CD4-positive, alpha-beta T cell treated with Interleukin-1 beta for 1 hour (primary cell): Measurements from ENCODE around the gene TMEM220.
A peak's percentile ranks its signal among the peaks of the same experiment; 100 is the strongest.
"Not testable (repeated sequence)": the region's sequence is repeated elsewhere in the genome, so short reads cannot be mapped to it uniquely, and the experiment has no call there.

Experiments
- DNase-seq, 2 donors: peaks; one replicate each; pipeline ENCODE4 v3.0.0-alpha.2; 2020 to 2022

TMEM220 gene

GRCh38 chr17:10725262-10725661 lies 4.6 kb downstream of the TMEM220 start:
- DNase-seq: no peak

DNA sequence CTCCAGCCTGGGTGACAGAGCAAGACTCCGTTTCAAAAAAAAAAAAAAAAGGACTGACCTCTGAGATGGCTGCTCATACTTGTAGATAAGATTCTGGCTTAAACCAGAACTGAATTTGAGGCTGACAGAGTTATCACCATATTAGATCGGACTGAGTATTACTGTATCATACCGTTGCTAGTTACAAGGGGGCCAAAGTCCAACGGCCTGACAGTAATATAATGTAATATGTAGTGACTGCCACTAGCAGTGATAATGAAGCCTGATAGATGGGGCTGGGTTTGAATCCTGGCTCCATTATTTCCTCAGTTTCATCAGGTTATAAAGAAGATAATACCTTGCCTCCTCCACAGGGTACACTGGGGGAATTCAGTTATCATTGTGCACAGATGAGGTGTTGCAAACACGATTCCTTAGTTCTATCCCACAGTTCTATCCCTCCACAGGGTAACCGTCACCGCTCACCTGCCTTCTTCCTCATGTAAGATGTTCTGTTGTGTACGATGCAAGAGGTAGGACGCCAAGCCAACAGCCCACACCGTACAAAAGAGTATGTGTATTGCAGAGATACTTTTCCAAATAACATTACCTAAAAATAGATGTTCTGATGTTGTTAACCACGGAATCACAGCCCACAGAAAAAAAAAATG lies 5.2 kb downstream of the TMEM220 start:
- no peak for DNase-seq

DNA sequence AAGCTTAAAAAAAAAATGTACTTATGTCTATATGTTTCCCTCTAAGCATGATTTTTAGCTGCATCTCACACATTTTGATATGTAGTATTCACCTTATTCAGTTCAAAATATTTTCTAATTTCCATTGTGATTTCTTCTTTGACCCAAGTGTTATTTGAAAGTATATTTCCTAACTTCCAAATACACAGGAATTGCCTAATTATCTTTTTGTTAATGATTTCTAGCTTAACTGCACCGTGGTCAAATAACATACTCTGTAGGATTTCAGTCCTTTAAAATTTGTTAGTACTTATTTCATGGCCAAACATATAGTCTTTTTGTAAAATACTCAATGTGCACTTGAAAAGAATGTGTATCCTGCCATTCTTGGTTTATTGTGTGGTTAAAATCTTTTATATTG lies 11.3 kb downstream of the TMEM220 start:
- no peak for DNase-seq

- DNase-seq: no peak
Measured at GRCh38 chr17:10716218-10716617, 13.6 kb downstream of the TMEM220 start.

GRCh38 chr17:10713318-10713717 lies 16.5 kb downstream of the TMEM220 start:
- no peak for DNase-seq

- DNase-seq: no peak
Measured at GRCh38 chr17:10705727-10706126, 24.1 kb downstream of the TMEM220 start.

DNA sequence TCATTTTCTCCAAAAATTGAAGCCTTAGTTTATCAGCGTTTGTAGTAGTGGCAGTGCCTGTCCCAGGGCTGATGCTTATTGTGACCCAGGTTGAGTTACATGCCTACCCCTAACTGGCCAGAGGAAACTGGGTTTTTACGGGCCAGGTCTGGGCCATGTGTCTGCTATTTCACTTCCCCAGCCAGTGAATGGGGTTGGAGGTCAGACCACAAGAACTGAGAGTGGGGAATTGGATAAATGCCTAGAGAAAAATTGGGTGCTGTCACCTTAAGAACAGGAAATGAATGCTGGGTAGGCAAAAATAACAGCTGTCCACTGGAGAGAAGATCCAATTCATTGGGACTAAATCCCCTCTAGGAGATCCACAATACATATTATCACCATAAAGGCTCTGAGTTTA lies 27.2 kb downstream of the TMEM220 start:
- no peak for DNase-seq

- DNase-seq: peak; percentile 14 to 44
Measured at GRCh38 chr17:10699856-10700255, 30.0 kb downstream of the TMEM220 start.

DNA sequence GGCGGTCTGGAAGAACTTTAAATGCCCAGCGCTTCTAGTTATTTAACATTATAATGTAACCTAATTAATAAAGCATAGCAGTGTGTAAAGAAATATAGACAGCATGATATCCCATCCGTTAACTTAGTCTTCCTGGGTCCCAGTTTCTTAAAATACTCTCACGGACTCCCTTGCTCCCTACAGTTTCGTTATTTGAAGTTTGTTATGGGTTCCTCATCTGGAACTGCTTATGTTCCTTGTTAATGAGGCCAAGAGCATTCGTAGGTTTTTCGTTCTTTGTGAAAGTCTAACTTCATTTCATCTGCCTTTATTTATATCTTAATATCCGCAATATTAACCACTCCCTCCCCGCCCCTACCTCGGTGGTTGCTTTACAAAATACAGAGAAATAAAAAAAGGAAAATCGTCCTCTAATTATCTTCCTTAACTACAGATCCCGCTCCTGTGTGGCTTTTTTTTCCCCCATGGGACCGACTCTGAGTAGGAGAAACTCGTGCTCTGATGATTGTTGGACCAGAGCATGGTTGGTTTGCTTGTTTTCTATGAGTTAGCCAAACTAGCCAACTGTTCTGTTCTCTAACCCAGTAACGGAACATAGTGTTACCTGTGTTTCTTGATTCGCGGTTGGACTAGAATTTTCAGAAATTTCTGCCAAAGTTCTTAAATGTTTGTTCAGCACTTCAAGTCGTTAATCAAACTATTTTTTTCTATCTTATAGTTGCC lies 31.6 kb downstream of the TMEM220 start:
- DNase-seq: no peak

DNA sequence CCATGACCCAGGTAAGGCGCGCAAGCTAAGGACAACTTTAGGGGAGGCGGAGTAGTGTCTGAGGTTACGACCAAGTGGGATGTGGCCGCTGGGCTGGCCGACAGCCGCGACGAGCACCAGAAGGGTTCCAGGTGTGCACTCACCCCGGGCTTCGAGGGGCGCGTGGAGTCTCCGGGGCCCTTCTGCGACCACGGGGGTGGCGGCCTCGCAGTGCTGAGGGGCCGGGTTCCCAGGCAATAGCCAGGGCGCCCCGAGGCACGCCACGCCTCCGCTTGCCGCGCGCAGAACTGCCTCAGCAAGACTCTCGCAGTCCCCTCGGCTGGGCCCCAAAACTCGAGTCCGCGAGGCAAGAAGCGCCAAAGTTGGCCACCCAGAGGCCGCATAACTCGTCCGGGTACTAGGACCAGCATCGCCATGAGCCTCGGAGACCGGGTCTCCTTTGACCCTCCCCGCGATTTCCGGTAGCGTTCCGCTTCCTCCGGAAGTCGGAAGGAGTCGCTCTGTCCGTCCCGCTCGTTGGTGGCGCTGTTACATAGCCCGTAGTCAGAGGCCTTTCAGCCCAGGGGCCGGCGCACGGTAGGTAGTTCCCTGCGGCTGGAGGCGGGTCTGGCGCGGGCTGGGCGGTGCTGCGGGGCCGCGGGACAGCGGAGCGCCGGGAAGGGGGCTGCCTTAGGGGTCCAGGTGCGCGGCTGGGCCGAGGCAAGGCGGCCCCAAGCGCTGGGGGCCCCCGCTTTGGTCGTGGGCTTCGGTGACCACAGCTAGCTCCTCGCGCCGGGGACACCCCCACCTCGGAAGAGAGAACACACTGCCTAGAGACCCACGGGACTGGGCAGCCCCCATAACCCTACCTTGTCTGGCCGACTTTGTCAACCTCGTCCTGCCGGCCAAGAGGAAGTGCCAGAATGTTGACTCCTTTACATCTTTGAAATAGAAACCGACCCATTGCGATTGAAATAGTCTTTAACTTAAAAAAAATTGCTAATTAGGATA lies 32.4 kb downstream of the TMEM220 start, which contains the start of the genes ADPRM and SCO1:
Gene ADPRM (plus strand): TSS at position 503 of the 990 bp plus-strand sequence. CDS start 7,333 bp downstream, outside the sequence.
Gene SCO1 (minus strand): TSS at position 442 of the 990 bp plus-strand sequence. CDS start 26 bp downstream, at position 416.
- DNase-seq: peak; percentile 90 to 92

DNA sequence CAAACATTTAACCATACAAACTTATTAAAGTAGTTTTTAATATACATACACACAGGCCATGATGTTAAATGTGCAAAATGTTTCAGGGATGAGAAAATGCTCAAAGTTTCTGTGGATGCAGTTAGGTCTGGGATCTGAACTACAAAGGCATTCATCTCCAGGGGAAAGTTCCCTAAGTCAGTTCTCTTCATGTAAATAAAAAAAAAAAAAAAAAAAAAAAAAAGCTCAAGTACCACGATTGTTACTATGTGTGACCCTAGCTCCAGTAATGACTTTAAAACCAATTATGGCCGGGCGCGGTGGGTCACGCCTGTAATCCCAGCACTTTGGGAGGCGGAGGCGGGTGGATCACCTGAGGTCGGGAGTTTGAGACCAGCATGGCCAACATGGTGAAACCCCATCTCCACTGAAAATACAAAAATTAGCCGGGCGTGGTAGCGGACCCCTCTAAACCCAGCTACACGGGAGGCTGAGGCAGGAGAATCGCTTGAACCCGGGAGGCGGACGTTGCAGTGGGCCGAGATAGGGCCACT lies 33.9 kb downstream of the TMEM220 start:
- not testable (repeated sequence) for DNase-seq

DNA sequence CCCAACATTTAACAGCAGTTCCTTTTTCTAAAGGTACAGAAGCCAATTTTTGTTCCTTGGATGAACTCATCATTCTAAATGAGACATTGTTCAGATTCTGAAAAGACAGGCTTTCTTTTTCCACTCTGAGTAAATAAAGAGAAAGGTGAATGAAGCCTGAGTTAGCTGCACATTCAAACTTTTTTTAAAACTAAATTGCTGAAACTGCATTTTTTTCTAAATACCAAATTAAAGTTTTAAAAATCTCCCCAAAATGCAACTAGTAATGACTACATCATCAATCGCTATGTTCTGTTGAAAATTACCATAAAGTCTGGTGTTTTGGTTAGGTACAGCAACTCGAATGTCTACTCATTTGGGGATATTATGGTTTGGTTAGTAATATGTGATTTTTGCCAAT lies 42.3 kb downstream of the TMEM220 start:
- no peak for DNase-seq

DNA sequence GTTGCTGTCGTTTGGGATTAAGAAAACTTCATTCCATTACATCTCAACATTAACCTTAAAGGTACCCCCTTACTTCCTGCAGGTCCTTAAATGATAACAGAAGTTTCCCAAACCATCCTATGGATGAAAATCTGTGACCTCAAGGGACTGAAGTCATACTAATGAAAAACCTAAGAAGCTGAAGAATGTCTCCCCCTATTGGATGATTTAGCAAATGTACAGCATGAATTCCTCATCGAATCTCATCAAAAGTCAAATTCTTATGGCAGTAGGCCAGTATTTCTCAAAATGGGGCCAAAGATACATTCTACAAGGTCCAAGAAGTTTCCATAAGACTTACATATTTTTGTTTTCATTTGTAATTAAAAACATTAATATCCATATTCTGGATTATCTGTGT lies 46.0 kb downstream of the TMEM220 start:
- DNase-seq: no peak

GRCh38 chr17:10681866-10682446 lies 47.9 kb downstream of the TMEM220 start:
- DNase-seq: no peak

DNA sequence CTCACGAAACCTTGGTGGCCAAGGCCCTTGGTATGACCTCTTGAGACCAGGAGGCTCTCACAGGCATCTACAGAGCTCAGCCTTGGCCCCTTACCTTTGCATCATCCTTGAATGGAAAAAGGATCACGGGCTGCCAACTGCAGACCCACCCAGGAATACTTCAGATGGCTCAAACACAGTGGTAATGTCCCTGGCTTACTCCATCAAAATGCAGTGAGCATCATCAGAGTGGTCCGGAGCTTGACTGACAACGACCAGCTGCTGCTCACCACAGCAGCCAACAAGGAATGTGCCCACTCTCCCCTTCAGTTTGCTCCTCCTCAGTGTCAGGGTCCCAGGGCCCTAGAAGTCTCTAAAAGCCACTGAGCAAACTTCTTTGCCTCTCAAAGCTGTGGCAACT lies 55.1 kb downstream of the TMEM220 start:
- no peak for DNase-seq

DNA sequence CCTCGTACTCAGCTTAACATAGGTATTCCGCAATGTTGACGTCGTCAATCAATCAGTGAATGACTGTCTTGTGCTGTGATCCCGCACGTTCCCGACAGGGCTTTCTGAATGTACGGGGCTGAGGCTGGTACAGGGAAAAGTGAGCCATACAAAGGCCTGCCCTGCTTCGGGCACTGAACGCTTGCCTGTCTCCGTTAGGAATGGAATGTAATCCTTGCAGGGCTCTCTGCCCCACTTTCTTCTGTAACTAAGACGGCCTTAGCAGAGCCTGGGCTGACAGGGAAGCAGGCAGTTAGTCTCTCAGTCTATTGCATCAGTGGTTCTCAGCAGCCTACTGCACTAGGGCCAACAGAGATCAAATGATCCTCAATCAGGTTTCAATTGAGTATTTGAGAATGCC lies 56.5 kb downstream of the TMEM220 start:
- no peak for DNase-seq

- no peak for DNase-seq
Measured at GRCh38 chr17:10668775-10669174, 61.0 kb downstream of the TMEM220 start.

DNA sequence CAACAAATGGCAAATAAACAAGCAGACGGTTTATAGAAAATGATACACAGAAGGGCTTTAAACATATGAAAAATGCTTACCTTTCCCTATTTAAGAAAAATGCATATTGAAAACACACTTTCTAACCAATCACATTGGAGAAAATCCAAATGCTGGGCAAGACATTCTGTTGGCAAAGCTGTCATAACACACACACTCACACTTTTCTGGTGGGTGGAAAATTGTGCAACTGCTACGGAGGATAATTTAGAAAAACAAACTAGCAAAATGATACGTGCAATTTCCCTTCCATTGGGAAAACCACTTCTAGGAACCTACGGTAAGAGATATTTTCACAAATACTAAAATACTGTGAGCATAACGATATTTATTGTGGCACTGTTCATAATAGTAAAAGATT lies 62.9 kb downstream of the TMEM220 start:
- no peak for DNase-seq

DNA sequence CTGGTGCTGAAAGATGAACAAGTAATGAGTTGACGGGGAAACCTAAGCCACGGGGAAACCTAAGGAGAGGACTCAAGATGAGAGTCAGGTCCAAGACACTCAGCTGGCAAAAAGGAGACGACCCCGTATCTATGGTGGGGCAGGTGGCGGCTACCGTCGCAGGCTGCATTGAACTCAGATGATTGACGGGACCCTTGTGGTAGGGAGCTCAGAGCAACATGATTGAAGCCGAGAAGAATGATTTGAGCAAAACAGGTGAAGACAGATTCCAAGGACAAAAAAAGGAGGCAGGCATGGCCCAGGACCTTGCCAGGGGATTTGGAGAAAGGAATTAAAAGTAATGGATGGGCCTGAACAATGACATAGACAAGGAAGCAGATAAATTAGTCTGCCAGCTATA lies 65.3 kb downstream of the TMEM220 start:
- no peak for DNase-seq
